NCI-H128 (cell line): ENCODE measurements around the gene TNKS1BP1.
"Not testable (repeated sequence)": the region's sequence is repeated elsewhere in the genome, so short reads cannot be mapped to it uniquely, and the experiment has no call there.

Experiments used
- DNase-seq: peaks from one replicate; lab custom pipeline; 2025; ENCODE audit not compliant: unreplicated experiment; lab: John Stamatoyannopoulos, UW

The TNKS1BP1 gene

GRCh38 chr11:57324886-57325734, at the start of gene TNKS1BP1:
Gene TNKS1BP1, minus strand, starts transcription at chr11:57324952. Its CDS starts 3,067 bp downstream, at chr11:57321885.
- peak; percentile 94 for DNase-seq

- DNase-seq = no peak
Observed at GRCh38 chr11:57373146-57373545, 48.4 kb upstream of the TNKS1BP1 start.

GRCh38 chr11:57370941-57371340, 46.2 kb upstream of the TNKS1BP1 start:
- no peak for DNase-seq

GRCh38 chr11:57370251-57370650, 45.5 kb upstream of the TNKS1BP1 start:
- no peak for DNase-seq

GRCh38 chr11:57368845-57369232, 44.1 kb upstream of the TNKS1BP1 start:
- DNase-seq = no peak

GRCh38 chr11:57368106-57368844, 43.5 kb upstream of the TNKS1BP1 start:
- no peak for DNase-seq

- DNase-seq = no peak
Observed at GRCh38 chr11:57364851-57365660, 40.3 kb upstream of the TNKS1BP1 start.

- no peak for DNase-seq
Observed at GRCh38 chr11:57363131-57364080, 38.7 kb upstream of the TNKS1BP1 start.

GRCh38 chr11:57361926-57362325, 37.2 kb upstream of the TNKS1BP1 start:
- DNase-seq = no peak

- DNase-seq = not testable (repeated sequence)
Observed at GRCh38 chr11:57361420-57361819, 36.7 kb upstream of the TNKS1BP1 start.

- no peak for DNase-seq
Observed at GRCh38 chr11:57360991-57361390, 36.2 kb upstream of the TNKS1BP1 start.

GRCh38 chr11:57359896-57360690, 35.3 kb upstream of the TNKS1BP1 start:
- no peak for DNase-seq

- no peak for DNase-seq
Observed at GRCh38 chr11:57359396-57359795, 34.6 kb upstream of the TNKS1BP1 start.

GRCh38 chr11:57358991-57359390, 34.2 kb upstream of the TNKS1BP1 start:
- DNase-seq = no peak

GRCh38 chr11:57358543-57358961, 33.8 kb upstream of the TNKS1BP1 start:
- no peak for DNase-seq

GRCh38 chr11:57357856-57358255, 33.1 kb upstream of the TNKS1BP1 start:
- no peak for DNase-seq

GRCh38 chr11:57357310-57357709, 32.6 kb upstream of the TNKS1BP1 start:
- no peak for DNase-seq

GRCh38 chr11:57356268-57356667, 31.5 kb upstream of the TNKS1BP1 start:
- DNase-seq = no peak

GRCh38 chr11:57354699-57355098, 29.9 kb upstream of the TNKS1BP1 start:
- DNase-seq = no peak
